ENCODE results near the gene TMEM151B.
A peak's percentile ranks its signal among the peaks of the same experiment; 100 is the strongest.

Gene TMEM151B

DNA sequence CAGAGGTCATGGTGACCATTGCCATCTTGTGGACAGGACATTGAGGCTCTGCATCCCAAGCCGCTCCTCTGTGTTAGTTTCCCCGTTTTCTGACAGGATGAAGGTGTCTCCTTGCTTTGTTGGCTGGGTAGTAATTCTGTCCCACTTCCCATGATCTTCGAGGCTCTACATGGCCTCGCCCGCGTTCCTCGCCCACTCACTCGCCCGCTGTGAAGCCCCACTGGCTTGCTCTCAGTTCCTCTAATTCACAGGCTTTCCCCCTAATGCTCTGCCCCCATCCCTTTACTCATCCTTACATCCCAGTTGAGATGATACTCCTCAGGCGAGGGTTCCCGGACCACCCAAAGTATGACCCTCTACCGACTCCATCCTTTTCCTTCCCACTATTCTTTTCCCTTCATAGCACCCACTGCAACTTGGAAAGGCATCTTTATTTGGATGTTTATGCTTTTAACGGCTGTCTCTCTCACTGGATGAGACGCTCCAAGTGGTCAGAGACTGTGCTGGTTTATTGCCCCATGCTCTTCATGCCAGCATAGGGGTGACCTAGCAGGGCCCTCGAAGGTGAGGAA is 12.4 kb upstream of the TMEM151B start:
- ATAC-seq (ENCODE audit: low read depth) (no peak), DNase-seq (ENCODE audit: low spot score) (no peak)
- TF ChIP-seq, protein P1, sequence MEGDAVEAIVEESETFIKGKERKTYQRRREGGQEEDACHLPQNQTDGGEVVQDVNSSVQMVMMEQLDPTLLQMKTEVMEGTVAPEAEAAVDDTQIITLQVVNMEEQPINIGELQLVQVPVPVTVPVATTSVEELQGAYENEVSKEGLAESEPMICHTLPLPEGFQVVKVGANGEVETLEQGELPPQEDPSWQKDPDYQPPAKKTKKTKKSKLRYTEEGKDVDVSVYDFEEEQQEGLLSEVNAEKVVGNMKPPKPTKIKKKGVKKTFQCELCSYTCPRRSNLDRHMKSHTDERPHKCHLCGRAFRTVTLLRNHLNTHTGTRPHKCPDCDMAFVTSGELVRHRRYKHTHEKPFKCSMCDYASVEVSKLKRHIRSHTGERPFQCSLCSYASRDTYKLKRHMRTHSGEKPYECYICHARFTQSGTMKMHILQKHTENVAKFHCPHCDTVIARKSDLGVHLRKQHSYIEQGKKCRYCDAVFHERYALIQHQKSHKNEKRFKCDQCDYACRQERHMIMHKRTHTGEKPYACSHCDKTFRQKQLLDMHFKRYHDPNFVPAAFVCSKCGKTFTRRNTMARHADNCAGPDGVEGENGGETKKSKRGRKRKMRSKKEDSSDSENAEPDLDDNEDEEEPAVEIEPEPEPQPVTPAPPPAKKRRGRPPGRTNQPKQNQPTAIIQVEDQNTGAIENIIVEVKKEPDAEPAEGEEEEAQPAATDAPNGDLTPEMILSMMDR (IDR thresholded peaks at IDR 0.05; ENCODE audit: poor library complexity, severe bottlenecking): peak; percentile 78
- Histone ChIP-seq H3K27me3 (ENCODE audit: insufficient read depth, poor library complexity, severe bottlenecking) (no peaks in the 10 kb centered on the region), H3K4me1 (ENCODE audit: insufficient read depth, poor library complexity, severe bottlenecking) (peaks cover 8% of the 10 kb centered on the region), H3K36me3 (ENCODE audit: low read depth) (peaks cover 33% of the 10 kb centered on the region), H3K9me3 (ENCODE audit: severe bottlenecking) (no peaks in the 10 kb centered on the region), H3K27ac (ENCODE audit: poor library complexity, severe bottlenecking) (peak overlapping the region; percentile 81), H3K4me3 (ENCODE audit: severe bottlenecking) (peak overlapping the region; percentile 80)

GRCh38 chr6:44258325-44258863 is 11.9 kb upstream of the TMEM151B start:
- ATAC-seq (ENCODE audit: low read depth) (no peak), DNase-seq (ENCODE audit: low spot score) (no peak)
- Histone ChIP-seq H3K4me1 (ENCODE audit: insufficient read depth, poor library complexity, severe bottlenecking) (peaks cover 13% of the 10 kb centered on the region), H3K9me3 (ENCODE audit: severe bottlenecking) (no peaks in the 10 kb centered on the region), H3K36me3 (ENCODE audit: low read depth) (peaks cover 27% of the 10 kb centered on the region), H3K27me3 (ENCODE audit: insufficient read depth, poor library complexity, severe bottlenecking) (no peaks in the 10 kb centered on the region), H3K27ac (ENCODE audit: poor library complexity, severe bottlenecking) (peak overlapping the region; percentile 81), H3K4me3 (ENCODE audit: severe bottlenecking) (no peak overlapping the region)
- TF ChIP-seq, protein P1 (IDR thresholded peaks at IDR 0.05; ENCODE audit: poor library complexity, severe bottlenecking): no peak

DNA sequence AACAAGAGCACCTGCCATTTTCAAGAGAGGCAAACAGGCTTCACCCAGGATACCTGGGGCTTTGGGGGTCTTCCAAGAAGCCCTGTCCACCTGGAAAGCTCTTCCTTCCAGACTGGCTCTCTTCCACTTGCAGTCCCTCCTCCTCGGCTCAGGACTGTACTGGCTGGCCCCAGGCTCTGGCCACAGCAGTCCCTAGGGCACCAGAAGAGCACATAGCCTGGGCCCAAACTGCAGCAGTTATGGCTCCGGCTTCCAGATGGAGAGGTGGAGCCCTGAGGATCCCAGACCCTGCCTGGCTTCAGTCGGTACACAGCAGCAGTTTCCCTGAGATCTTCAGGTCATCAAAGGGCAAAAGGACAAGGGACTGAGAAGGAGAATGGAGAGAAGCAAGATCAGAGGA is 11.3 kb upstream of the TMEM151B start:
- H3K27me3 ChIP-seq (ENCODE audit: insufficient read depth, poor library complexity, severe bottlenecking): no peaks in the 10 kb centered on the region
- DNase-seq (ENCODE audit: low spot score): no peak
- H3K4me1 ChIP-seq (ENCODE audit: insufficient read depth, poor library complexity, severe bottlenecking): peaks cover 19% of the 10 kb centered on the region
- ATAC-seq (ENCODE audit: low read depth): no peak
- no peak overlapping the region for H3K4me3 ChIP-seq (ENCODE audit: severe bottlenecking)
- peaks cover 22% of the 10 kb centered on the region for H3K36me3 ChIP-seq (ENCODE audit: low read depth)
- H3K27ac ChIP-seq (ENCODE audit: poor library complexity, severe bottlenecking): no peak overlapping the region
- H3K9me3 ChIP-seq (ENCODE audit: severe bottlenecking): no peaks in the 10 kb centered on the region
- TF ChIP-seq, protein P1 (IDR thresholded peaks at IDR 0.05; ENCODE audit: poor library complexity, severe bottlenecking): no peak

DNA sequence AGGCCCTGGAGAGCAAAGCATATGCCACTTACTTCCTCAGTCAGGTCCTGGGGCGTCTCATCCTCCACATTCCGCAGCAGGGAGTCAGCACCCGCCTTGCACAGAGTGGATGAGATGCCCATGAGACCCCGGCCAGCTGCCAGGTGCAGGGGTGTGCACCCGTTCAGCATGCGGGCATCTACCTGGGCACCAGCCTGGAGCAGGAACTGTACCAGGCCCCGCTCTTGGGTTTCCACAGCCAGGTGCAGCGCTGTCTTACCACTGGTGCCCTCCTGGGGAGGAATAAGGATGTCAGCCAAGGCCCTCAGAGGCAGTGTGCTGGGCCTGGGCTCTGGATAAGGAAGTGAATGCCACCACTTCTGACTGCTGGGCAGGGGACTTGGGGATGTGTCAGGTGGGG is 10.2 kb upstream of the TMEM151B start:
- DNase-seq (ENCODE audit: low spot score): no peak
- Histone ChIP-seq H3K27me3 (ENCODE audit: insufficient read depth, poor library complexity, severe bottlenecking) (no peaks in the 10 kb centered on the region), H3K4me3 (ENCODE audit: severe bottlenecking) (no peak overlapping the region), H3K4me1 (ENCODE audit: insufficient read depth, poor library complexity, severe bottlenecking) (peaks cover 25% of the 10 kb centered on the region), H3K36me3 (ENCODE audit: low read depth) (peaks cover 11% of the 10 kb centered on the region), H3K9me3 (ENCODE audit: severe bottlenecking) (no peaks in the 10 kb centered on the region), H3K27ac (ENCODE audit: poor library complexity, severe bottlenecking) (no peak overlapping the region)
- ATAC-seq (ENCODE audit: low read depth): no peak
- TF ChIP-seq, protein P1 (IDR thresholded peaks at IDR 0.05; ENCODE audit: poor library complexity, severe bottlenecking): no peak
